SK-N-MC (cell line): ENCODE data around the gene ADARB2.
"Not testable (repeated sequence)": the region's sequence is repeated elsewhere in the genome, so short reads cannot be mapped to it uniquely, and the experiment has no call there.

Source experiments
- DNase-seq: peaks from one replicate; pipeline ENCODE4 v3.0.0-alpha.2; 2011; ENCODE audit warnings: low read depth, low spot score
- H3K27ac ChIP-seq: fragments of 200-600 bp; sonication (generic); 2 replicates; pipeline ENCODE4 v1.5.1; 2016; ENCODE audit warnings: mixed run types
- H3K36me3 ChIP-seq: fragments of 200-600 bp; sonication (generic); 2 replicates; pipeline ENCODE4 v1.6.1; 2017; ENCODE audit warnings: antibody characterized with exemption, low read length, mixed read lengths; ENCODE audit not compliant: insufficient read depth
- H3K4me3 ChIP-seq: fragments of 200-600 bp; sonication (generic); 2 replicates; pipeline ENCODE4 v1.5.1; 2016
- H3K9ac ChIP-seq: fragments of 200-600 bp; sonication (generic); 2 replicates; pipeline ENCODE4 v1.8.0; 2017; ENCODE audit warnings: mixed run types, mixed read lengths; ENCODE audit not compliant: insufficient read length
- H3K9me3 ChIP-seq: fragments of 200-600 bp; sonication (generic); 2 replicates; pipeline ENCODE4 v1.6.1; 2017; ENCODE audit warnings: low read depth, mild to moderate bottlenecking, antibody characterized with exemption, low read length, moderate library complexity, mixed read lengths
- EZH2 ChIP-seq: fragments of 200-600 bp; sonication (generic); IDR thresholded peaks from one replicate; pipeline ENCODE4 v1.6.1; 2017; ENCODE audit warnings: antibody characterized with exemption
- FOXP2 ChIP-seq: optimal IDR thresholded peaks from 2 replicates; pipeline ENCODE3; 2011; ENCODE audit warnings: mild to moderate bottlenecking, moderate library complexity; ENCODE audit not compliant: insufficient read depth; ENCODE audit errors: extremely low read length, control extremely low read depth
- POLR2AphosphoS5 ChIP-seq: IDR thresholded peaks from 2 replicates; pipeline ENCODE4 v1.6.1; 2012; ENCODE audit warnings: mild to moderate bottlenecking, low read depth, low read length, borderline replicate concordance

ADARB2 gene

DNA sequence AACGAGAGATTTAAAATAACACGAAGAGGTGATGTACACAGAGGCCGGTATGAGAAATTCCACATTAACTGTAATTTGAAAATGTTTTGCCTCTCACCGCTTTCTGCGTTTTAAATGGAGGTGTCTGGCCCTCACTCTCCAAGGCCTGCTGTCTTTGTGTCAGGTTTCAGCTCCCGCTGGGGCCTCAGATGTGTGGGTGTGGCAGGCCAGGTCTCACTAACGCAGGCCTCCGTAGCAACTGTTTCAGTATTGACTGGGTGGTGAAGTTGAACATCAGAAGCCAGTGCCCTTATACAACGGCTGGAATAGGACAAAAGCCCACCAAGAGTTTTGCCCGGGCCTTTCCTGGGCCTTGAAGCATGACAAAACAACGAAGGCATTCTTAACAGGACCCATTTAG, 303.1 kb downstream of the ADARB2 start:
- Histone ChIP-seq H3K9ac (no peak overlapping the region), H3K9me3 (no peaks in the 10 kb centered on the region), H3K27ac (no peak overlapping the region), H3K36me3 (no peaks in the 10 kb centered on the region), H3K4me3 (no peak overlapping the region)
- DNase-seq = no peak
- TF ChIP-seq FOXP2 (no peak), POLR2AphosphoS5 (no peak)

DNA sequence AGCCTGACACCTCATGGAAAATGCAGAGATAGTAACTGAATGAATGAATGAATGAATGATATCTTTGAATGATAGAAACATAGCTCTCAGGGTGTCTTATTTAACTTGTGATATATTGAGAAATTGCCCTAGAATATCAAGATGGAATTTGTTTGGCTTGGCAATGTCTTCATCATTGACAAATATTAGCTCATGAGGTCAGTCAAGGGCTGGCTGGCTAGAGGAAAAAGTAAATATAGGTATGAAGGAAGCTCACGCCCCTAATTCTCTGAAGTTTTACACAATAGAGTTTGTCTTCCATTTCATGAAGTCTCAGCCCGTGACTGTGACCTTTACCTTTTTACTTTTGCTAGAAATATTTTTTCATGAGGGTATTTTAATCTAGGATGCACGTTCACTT, 305.2 kb downstream of the ADARB2 start:
- DNase-seq = no peak
- H3K9ac ChIP-seq = no peak overlapping the region
- TF ChIP-seq EZH2 (no peak), FOXP2 (no peak), POLR2AphosphoS5 (no peak)
- H3K27ac ChIP-seq = no peak overlapping the region
- H3K36me3 ChIP-seq = no peaks in the 10 kb centered on the region
- H3K9me3 ChIP-seq = no peaks in the 10 kb centered on the region
- H3K4me3 ChIP-seq = no peak overlapping the region

DNA sequence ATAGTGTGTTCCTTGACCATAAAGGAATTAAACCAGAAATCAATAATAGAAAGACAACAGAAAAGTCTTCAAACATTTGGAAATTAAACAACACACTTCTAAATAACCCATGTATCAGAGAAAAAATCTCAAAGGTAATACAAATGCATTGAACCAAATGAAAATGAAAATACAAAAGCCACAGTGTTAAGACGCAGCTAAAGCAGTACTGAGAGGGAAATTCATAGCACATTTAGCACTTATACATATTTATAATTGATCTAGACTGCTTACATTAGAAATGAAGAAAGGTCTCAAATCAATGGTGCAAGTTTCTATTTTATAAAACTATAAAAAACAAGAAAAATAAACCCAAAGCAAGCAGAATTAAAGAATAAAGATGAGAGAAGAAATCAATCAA, 306.1 kb downstream of the ADARB2 start:
- no peaks in the 10 kb centered on the region for H3K36me3 ChIP-seq
- H3K27ac ChIP-seq = no peak overlapping the region
- H3K9me3 ChIP-seq = no peaks in the 10 kb centered on the region
- no peak overlapping the region for H3K4me3 ChIP-seq
- no peak for TF ChIP-seq FOXP2
- TF ChIP-seq EZH2 = no peak
- TF ChIP-seq POLR2AphosphoS5 = no peak
- no peak for DNase-seq
- H3K9ac ChIP-seq = no peak overlapping the region

DNA sequence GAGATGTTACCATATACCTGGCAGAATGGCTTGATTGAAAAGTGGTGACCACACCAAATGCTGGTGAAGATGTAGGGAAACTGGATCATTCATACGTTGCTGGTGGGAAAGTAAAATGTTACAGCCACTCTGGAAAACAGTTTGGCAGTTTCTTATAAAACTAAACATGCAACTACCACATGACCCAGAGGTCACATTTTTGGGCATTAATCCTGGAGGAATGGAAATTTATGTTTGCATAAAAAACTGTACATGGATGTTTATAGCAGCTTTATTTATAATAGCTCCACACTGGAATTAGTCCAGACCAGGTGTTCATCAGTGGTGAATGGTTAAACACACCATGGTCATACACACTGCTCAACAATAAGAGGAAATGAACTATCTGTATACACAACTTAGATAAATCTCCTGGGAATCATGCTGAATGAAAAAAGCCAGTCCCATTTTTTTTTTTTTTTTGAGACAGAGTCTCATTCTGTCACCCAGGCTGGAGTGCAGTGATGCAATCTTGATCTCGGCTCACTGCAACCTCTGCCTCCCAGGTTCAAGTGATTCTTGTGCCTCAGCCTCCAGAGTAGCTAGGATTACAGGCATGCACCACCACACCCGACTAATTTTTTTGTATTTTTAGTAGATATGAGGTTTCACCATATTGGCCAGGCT, 309.7 kb downstream of the ADARB2 start:
- H3K9me3 ChIP-seq, DNase-seq, H3K9ac ChIP-seq, H3K27ac ChIP-seq, H3K4me3 ChIP-seq, H3K36me3 ChIP-seq: not testable (repeated sequence)

DNA sequence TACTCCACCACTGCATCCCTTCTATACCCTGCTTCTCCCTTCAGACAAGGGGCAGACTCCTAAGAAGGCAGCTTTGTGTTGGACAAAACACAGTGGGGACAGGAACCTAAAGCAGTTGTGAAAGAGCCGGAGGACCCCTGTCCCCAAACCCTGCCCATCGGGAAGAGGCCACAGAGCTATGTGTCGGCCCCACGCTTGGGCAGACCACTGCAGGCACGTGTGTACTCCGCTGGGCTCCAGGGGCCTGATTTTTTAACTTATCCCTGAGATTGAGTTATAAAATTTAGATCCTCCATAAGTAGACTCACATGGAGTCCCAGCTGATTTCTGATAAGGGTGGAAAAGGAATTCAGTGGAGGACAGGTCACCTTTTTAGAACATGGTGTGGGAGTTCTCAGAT, 310.5 kb downstream of the ADARB2 start:
- H3K9me3 ChIP-seq = no peaks in the 10 kb centered on the region
- H3K27ac ChIP-seq = no peak overlapping the region
- no peak for DNase-seq
- TF ChIP-seq EZH2 = no peak
- no peak for TF ChIP-seq FOXP2
- no peak for TF ChIP-seq POLR2AphosphoS5
- H3K36me3 ChIP-seq = no peaks in the 10 kb centered on the region
- no peak overlapping the region for H3K9ac ChIP-seq
- H3K4me3 ChIP-seq = no peak overlapping the region

DNA sequence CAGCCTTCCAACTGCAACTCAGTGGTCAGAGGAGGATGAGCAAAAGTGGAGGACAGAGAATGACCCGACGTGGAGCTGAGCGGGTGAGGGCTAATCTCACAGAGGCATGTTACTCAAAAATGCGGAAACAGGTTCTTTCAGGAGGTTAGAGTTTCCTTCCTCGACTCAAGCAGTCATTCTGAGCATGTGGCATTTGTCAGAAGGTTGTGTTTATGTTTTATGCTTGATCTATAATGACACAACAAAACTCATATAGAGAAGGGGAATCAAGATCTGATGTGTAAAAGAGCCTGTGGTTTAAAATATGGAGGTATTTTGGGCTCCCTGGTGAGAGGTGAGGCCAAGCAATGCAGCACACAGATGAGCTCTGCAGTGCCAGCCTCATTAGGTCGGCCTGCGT, 311.4 kb downstream of the ADARB2 start:
- TF ChIP-seq EZH2 (no peak), POLR2AphosphoS5 (no peak), FOXP2 (no peak)
- Histone ChIP-seq H3K4me3 (no peak overlapping the region), H3K9ac (no peak overlapping the region), H3K36me3 (no peaks in the 10 kb centered on the region), H3K9me3 (no peaks in the 10 kb centered on the region), H3K27ac (no peak overlapping the region)
- no peak for DNase-seq

DNA sequence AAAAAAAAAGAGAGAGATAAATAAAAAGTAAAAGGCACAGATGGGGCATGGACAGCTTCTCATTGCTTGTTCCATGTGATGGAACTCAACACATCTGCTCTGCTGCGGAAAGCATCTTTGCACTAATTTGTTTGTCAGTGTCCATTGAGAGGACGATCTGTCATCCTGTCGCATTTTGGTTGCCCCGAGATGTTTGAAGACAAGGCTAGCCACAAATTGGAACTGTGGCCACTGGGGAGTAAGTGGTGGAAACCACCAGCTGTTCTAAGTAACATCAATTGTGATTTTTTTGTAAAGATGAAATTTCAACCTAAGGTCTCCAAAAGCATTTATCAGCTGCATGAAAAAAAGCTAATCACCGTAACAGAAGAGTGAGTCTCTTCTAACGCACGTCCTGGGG, 312.7 kb downstream of the ADARB2 start:
- DNase-seq = no peak
- Histone ChIP-seq H3K9me3 (no peaks in the 10 kb centered on the region), H3K4me3 (no peak overlapping the region), H3K27ac (no peak overlapping the region), H3K9ac (no peak overlapping the region), H3K36me3 (no peaks in the 10 kb centered on the region)
- TF ChIP-seq POLR2AphosphoS5 (no peak), EZH2 (no peak), FOXP2 (no peak)

DNA sequence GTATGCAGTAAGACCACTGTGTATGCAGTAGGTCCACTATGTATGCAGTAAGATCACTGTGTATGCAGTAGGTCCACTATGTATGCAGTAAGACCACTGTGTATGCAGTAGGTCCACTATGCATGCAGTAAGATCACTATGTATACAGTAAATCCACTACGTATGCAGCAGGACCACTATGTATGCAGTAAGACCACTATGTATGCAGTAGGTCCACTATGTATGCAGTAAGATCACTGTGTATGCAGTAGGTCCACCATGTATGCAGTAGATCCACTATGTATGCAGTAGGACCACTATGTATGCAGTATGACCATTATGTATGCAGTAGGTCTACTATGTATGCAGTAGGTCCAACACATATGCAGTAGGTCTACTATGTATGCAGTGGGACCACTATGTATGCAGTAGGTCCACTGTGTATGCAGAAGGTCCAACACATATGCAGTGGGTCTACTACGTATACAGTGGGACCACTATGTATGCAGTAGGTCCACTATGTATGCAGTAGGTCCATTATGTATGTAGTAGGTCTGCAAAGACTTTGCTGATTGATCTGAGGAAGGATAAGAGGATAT, 313.6 kb downstream of the ADARB2 start:
- TF ChIP-seq POLR2AphosphoS5 = no peak
- no peak for TF ChIP-seq EZH2
- TF ChIP-seq FOXP2 = no peak
- H3K4me3 ChIP-seq = no peak overlapping the region
- H3K9me3 ChIP-seq = no peaks in the 10 kb centered on the region
- H3K36me3 ChIP-seq = no peaks in the 10 kb centered on the region
- H3K9ac ChIP-seq = no peak overlapping the region
- no peak overlapping the region for H3K27ac ChIP-seq
- no peak for DNase-seq

DNA sequence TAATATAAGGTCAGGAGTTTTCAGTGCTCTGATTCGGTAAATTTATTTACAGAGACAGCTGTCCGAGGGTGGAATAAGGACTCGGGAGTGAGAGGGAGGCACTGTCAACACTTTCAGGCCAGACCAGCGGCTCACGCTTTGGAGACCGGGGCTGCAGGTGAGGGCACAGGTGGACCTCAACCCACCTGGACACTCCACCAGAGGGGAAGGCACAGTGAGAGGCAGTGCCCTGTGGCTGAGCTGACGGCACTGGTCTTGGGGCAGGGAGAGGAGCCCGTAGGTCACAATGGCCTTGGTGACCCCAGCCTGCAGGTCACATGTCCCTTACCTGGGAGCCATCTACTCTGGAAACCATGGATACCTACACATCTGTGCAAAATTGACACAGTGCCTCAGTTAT, 315.1 kb downstream of the ADARB2 start:
- TF ChIP-seq FOXP2 (no peak), POLR2AphosphoS5 (no peak), EZH2 (no peak)
- H3K4me3 ChIP-seq = no peak overlapping the region
- no peak overlapping the region for H3K9ac ChIP-seq
- no peaks in the 10 kb centered on the region for H3K36me3 ChIP-seq
- no peak overlapping the region for H3K27ac ChIP-seq
- no peaks in the 10 kb centered on the region for H3K9me3 ChIP-seq
- no peak for DNase-seq
